Activated T-cell treated with anti-CD3 and anti-CD28 coated beads, Interleukin-2, amount 50 U/mL, for 24 hours (primary cell): ENCODE data around the gene ADD1.
A peak's percentile ranks its signal among the peaks of the same experiment; 100 is the strongest.

Experiments used
- DNase-seq: peaks from one replicate; pipeline ENCODE4 v3.0.0-alpha.2; 2020
- H3K27ac Mint-ChIP-seq: 2 replicates; pipeline ENCODE4 v1.8.0; 2020; ENCODE audit warnings: mild to moderate bottlenecking, mixed read lengths
- H3K27me3 Mint-ChIP-seq: 2 replicates; pipeline ENCODE4 v1.8.0; 2020; ENCODE audit warnings: mixed read lengths
- H3K36me3 Mint-ChIP-seq: 2 replicates; pipeline ENCODE4 v1.8.0; 2020; ENCODE audit warnings: low read depth, mixed read lengths
- H3K4me1 Mint-ChIP-seq: 2 replicates; pipeline ENCODE4 v1.8.0; 2020; ENCODE audit warnings: low read depth, mixed read lengths
- H3K4me3 Mint-ChIP-seq: 2 replicates; pipeline ENCODE4 v1.8.0; 2020; ENCODE audit warnings: mild to moderate bottlenecking, moderate library complexity, mixed read lengths
- H3K9me3 Mint-ChIP-seq: 2 replicates; pipeline ENCODE4 v1.8.0; 2020; ENCODE audit warnings: mixed read lengths

The ADD1 gene

GRCh38 chr4:2925931-2926860 is 82.6 kb downstream of the ADD1 start:
- H3K36me3 Mint-ChIP-seq = peaks cover 93% of the 10 kb centered on the region

GRCh38 chr4:2927016-2927695 is 83.5 kb downstream of the ADD1 start:
- peak; percentile 22 for DNase-seq
- no peak overlapping the region for H3K4me3 Mint-ChIP-seq
- H3K36me3 Mint-ChIP-seq = peaks cover 93% of the 10 kb centered on the region
- peak overlapping the region; percentile 84 for H3K27ac Mint-ChIP-seq
- no peaks in the 10 kb centered on the region for H3K9me3 Mint-ChIP-seq
- no peaks in the 10 kb centered on the region for H3K27me3 Mint-ChIP-seq
- peaks cover 25% of the 10 kb centered on the region for H3K4me1 Mint-ChIP-seq

More at GRCh38 chr4:2925931-2926860, 82.6 kb downstream of the ADD1 start:
- peak; percentile 20 for DNase-seq
- H3K4me3 Mint-ChIP-seq = no peak overlapping the region
- no peaks in the 10 kb centered on the region for H3K27me3 Mint-ChIP-seq
- no peaks in the 10 kb centered on the region for H3K9me3 Mint-ChIP-seq
- H3K27ac Mint-ChIP-seq = peak overlapping the region; percentile 84
- H3K4me1 Mint-ChIP-seq = peaks cover 27% of the 10 kb centered on the region

- peaks cover 93% of the 10 kb centered on the region for H3K36me3 Mint-ChIP-seq
- H3K9me3 Mint-ChIP-seq = no peaks in the 10 kb centered on the region
- H3K27ac Mint-ChIP-seq = peak overlapping the region; percentile 84
- DNase-seq = peak; percentile 13
- H3K4me1 Mint-ChIP-seq = peaks cover 22% of the 10 kb centered on the region
- H3K27me3 Mint-ChIP-seq = no peaks in the 10 kb centered on the region
- H3K4me3 Mint-ChIP-seq = no peak overlapping the region
Measured at GRCh38 chr4:2927696-2928075, 84.0 kb downstream of the ADD1 start.

GRCh38 chr4:2928242-2929176 is 84.9 kb downstream of the ADD1 start:
- no peaks in the 10 kb centered on the region for H3K9me3 Mint-ChIP-seq
- no peak overlapping the region for H3K4me3 Mint-ChIP-seq
- peaks cover 93% of the 10 kb centered on the region for H3K36me3 Mint-ChIP-seq
- peak overlapping the region; percentile 87 for H3K27ac Mint-ChIP-seq
- peaks cover 21% of the 10 kb centered on the region for H3K4me1 Mint-ChIP-seq
- H3K27me3 Mint-ChIP-seq = no peaks in the 10 kb centered on the region
- DNase-seq = peak; percentile 27

GRCh38 chr4:2929469-2929868 is 85.8 kb downstream of the ADD1 start:
- Mint-ChIP-seq H3K36me3 (peaks cover 87% of the 10 kb centered on the region), H3K4me3 (no peak overlapping the region), H3K27me3 (no peaks in the 10 kb centered on the region), H3K27ac (peak overlapping the region; percentile 87), H3K9me3 (no peaks in the 10 kb centered on the region), H3K4me1 (peaks cover 17% of the 10 kb centered on the region)
- peak; percentile 29 for DNase-seq

- peaks cover 17% of the 10 kb centered on the region for H3K4me1 Mint-ChIP-seq
- peak overlapping the region; percentile 87 for H3K27ac Mint-ChIP-seq
- H3K27me3 Mint-ChIP-seq = no peaks in the 10 kb centered on the region
- no peak overlapping the region for H3K4me3 Mint-ChIP-seq
- peaks cover 81% of the 10 kb centered on the region for H3K36me3 Mint-ChIP-seq
- H3K9me3 Mint-ChIP-seq = no peaks in the 10 kb centered on the region
- DNase-seq = peak; percentile 27
Measured at GRCh38 chr4:2930135-2930757, 86.6 kb downstream of the ADD1 start.

- Mint-ChIP-seq H3K4me1 (peaks cover 21% of the 10 kb centered on the region), H3K27me3 (no peaks in the 10 kb centered on the region), H3K4me3 (peak overlapping the region; percentile 94), H3K9me3 (no peaks in the 10 kb centered on the region), H3K36me3 (peaks cover 82% of the 10 kb centered on the region), H3K27ac (peak overlapping the region; percentile 95)
- peak; percentile 34 for DNase-seq
Measured at GRCh38 chr4:2930758-2931511, 87.3 kb downstream of the ADD1 start.

GRCh38 chr4:2931512-2932301 is 88.1 kb downstream of the ADD1 start:
- H3K4me1 Mint-ChIP-seq = peaks cover 29% of the 10 kb centered on the region

GRCh38 chr4:2932321-2932950 is 88.8 kb downstream of the ADD1 start:
- Mint-ChIP-seq H3K4me3 (peak overlapping the region; percentile 94), H3K36me3 (peaks cover 84% of the 10 kb centered on the region), H3K4me1 (peaks cover 36% of the 10 kb centered on the region), H3K27ac (peak overlapping the region; percentile 95), H3K9me3 (no peaks in the 10 kb centered on the region), H3K27me3 (no peaks in the 10 kb centered on the region)
- no peak for DNase-seq

More at GRCh38 chr4:2931512-2932301, 88.1 kb downstream of the ADD1 start:
- Mint-ChIP-seq H3K9me3 (no peaks in the 10 kb centered on the region), H3K27me3 (no peaks in the 10 kb centered on the region), H3K4me3 (peak overlapping the region; percentile 94), H3K36me3 (peaks cover 82% of the 10 kb centered on the region), H3K27ac (peak overlapping the region; percentile 95)
- peak; percentile 72 for DNase-seq

GRCh38 chr4:2932951-2933565 is 89.4 kb downstream of the ADD1 start:
- H3K4me3 Mint-ChIP-seq = peak overlapping the region; percentile 94

GRCh38 chr4:2933566-2934076 is 90.0 kb downstream of the ADD1 start:
- no peaks in the 10 kb centered on the region for H3K9me3 Mint-ChIP-seq
- peak overlapping the region; percentile 95 for H3K27ac Mint-ChIP-seq
- peaks cover 84% of the 10 kb centered on the region for H3K36me3 Mint-ChIP-seq
- H3K27me3 Mint-ChIP-seq = no peaks in the 10 kb centered on the region
- H3K4me1 Mint-ChIP-seq = peaks cover 45% of the 10 kb centered on the region
- peak overlapping the region; percentile 94 for H3K4me3 Mint-ChIP-seq
- peak; percentile 53 for DNase-seq

More at GRCh38 chr4:2932951-2933565, 89.4 kb downstream of the ADD1 start:
- peaks cover 84% of the 10 kb centered on the region for H3K36me3 Mint-ChIP-seq
- H3K27me3 Mint-ChIP-seq = no peaks in the 10 kb centered on the region
- DNase-seq = peak; percentile 58
- H3K27ac Mint-ChIP-seq = peak overlapping the region; percentile 95
- peaks cover 42% of the 10 kb centered on the region for H3K4me1 Mint-ChIP-seq
- H3K9me3 Mint-ChIP-seq = no peaks in the 10 kb centered on the region
